Common myeloid progenitor, CD34-positive (primary cell): ENCODE results near the gene EPHB1.
"Not testable (repeated sequence)": the region's sequence is repeated elsewhere in the genome, so short reads cannot be mapped to it uniquely, and the experiment has no call there.

Source experiments
- CTCF ChIA-PET: fragments of 350-600 bp; sonication (Branson Sonifier 250); formaldehyde crosslinking; loops from one replicate; lab custom pipeline; 2021; ENCODE audit warnings: antibody characterized with exemption; lab: Charles Lee
- POLR2A ChIA-PET: fragments of 350-600 bp; sonication (Branson Sonifier 250); formaldehyde crosslinking; loops from one replicate; lab custom pipeline; 2021; ENCODE audit warnings: antibody characterized with exemption; lab: Charles Lee
- DNase-seq, 3 donors: peaks; one replicate each; pipeline versions ENCODE4 v3.0.0 to v3.0.0-alpha.2; 2013
- H3K27ac ChIP-seq, 2 experiments: 1 replicate in 1 of 2; 2 replicates in 1 of 2; pipeline ENCODE4 v1.7.0; 2013; ENCODE audit warnings: inconsistent platforms in 2 of 2, low read length in 2 of 2, mild to moderate bottlenecking in 2 of 2, low read depth in 1 of 2, moderate library complexity in 1 of 2; ENCODE audit not compliant: severe bottlenecking in 2 of 2, insufficient read depth in 1 of 2, poor library complexity in 1 of 2
- H3K27me3 ChIP-seq, 5 experiments: replicated peaks in 2 of 5; 1 replicate in 3 of 5; 2 replicates in 2 of 5; pipeline versions ENCODE4 v1.6.1 to v1.7.0; 2013; ENCODE audit warnings: low read length in 4 of 5, mild to moderate bottlenecking in 2 of 5, moderate library complexity in 2 of 5, inconsistent platforms in 1 of 5; ENCODE audit not compliant: insufficient read depth in 5 of 5, control insufficient read depth in 4 of 5
- H3K36me3 ChIP-seq, 4 experiments: 1 replicate in 2 of 4; 2 replicates in 2 of 4; pipeline versions ENCODE4 v1.6.1 to v1.7.0; 2013; ENCODE audit warnings: low read length in 3 of 4, control low read depth in 1 of 4, mild to moderate bottlenecking in 1 of 4; ENCODE audit not compliant: control insufficient read depth in 4 of 4, insufficient read depth in 4 of 4
- H3K4me1 ChIP-seq, 4 experiments: 1 replicate in 3 of 4; 2 replicates in 1 of 4; pipeline versions ENCODE4 v1.6.1 to v1.7.1; 2013; ENCODE audit warnings: low read length in 3 of 4, mild to moderate bottlenecking in 3 of 4, control low read depth in 1 of 4, inconsistent platforms in 1 of 4, moderate library complexity in 1 of 4; ENCODE audit not compliant: control insufficient read depth in 4 of 4, insufficient read depth in 4 of 4; ENCODE audit errors: control extremely low read depth in 1 of 4
- H3K4me3 ChIP-seq, 7 experiments: 1 replicate in 4 of 7; 2 replicates in 3 of 7; pipeline versions ENCODE4 v1.5.1 to v1.7.0; 2013; ENCODE audit warnings: mild to moderate bottlenecking in 7 of 7, low read length in 6 of 7, moderate library complexity in 6 of 7, inconsistent platforms in 2 of 7, low read depth in 2 of 7, control low read depth in 1 of 7; ENCODE audit not compliant: insufficient read depth in 4 of 7, control insufficient read depth in 1 of 7; ENCODE audit errors: extremely low read depth in 1 of 7
- H3K9me3 ChIP-seq, 5 experiments: 1 replicate in 4 of 5; 2 replicates in 1 of 5; pipeline versions ENCODE4 v1.6.1 to v1.7.1; 2013; ENCODE audit warnings: low read length in 4 of 5, mild to moderate bottlenecking in 2 of 5, inconsistent platforms in 1 of 5, low read depth in 1 of 5, moderate library complexity in 1 of 5; ENCODE audit not compliant: control insufficient read depth in 4 of 5, insufficient read depth in 2 of 5; ENCODE audit errors: control extremely low read depth in 1 of 5
- WGBS: methylation state at CpG from one replicate; pipeline ENCODE4 v1.1.5; 2013; ENCODE audit not compliant: insufficient coverage; 5-methylcytosine and 5-hydroxymethylcytosine counted together

The EPHB1 gene

GRCh38 chr3:135228201-135228600 is 433.1 kb downstream of the EPHB1 start:
- ChIA-PET CTCF (no interaction called here), POLR2A (no interaction called here)
- no peak overlapping the region for H3K27ac ChIP-seq
- DNase-seq: peak; percentile 2 to 11 (median 7)
- no peaks in the 10 kb centered on the region for H3K36me3 ChIP-seq
- WGBS: no CpG with 5 or more reads among the region's 3 CpGs
- H3K4me1 ChIP-seq: peaks cover 0 to 9% (median 3%) of the 10 kb centered on the region in 4 experiments
- H3K9me3 ChIP-seq: peaks cover 0 to under 1% (median 0%) of the 10 kb centered on the region in 5 experiments
- no peaks in the 10 kb centered on the region for H3K27me3 ChIP-seq
- no peak overlapping the region for H3K4me3 ChIP-seq

GRCh38 chr3:135229018-135229495 is 434.0 kb downstream of the EPHB1 start:
- WGBS: 100% methylated on average over 4 of the region's 5 CpGs
- Histone ChIP-seq H3K4me1 (peaks cover 0 to 9% (median 3%) of the 10 kb centered on the region in 4 experiments), H3K27me3 (no peaks in the 10 kb centered on the region), H3K36me3 (no peaks in the 10 kb centered on the region), H3K4me3 (no peak overlapping the region), H3K9me3 (peaks cover 0 to 6% (median 0%) of the 10 kb centered on the region in 5 experiments), H3K27ac (no peak overlapping the region)
- ChIA-PET POLR2A (no interaction called here), CTCF (no interaction called here)
- DNase-seq: no peak

- Histone ChIP-seq H3K4me1 (no peaks in the 10 kb centered on the region), H3K36me3 (no peaks in the 10 kb centered on the region), H3K9me3 (peaks cover 0 to 6% (median 0%) of the 10 kb centered on the region in 5 experiments), H3K4me3 (no peak overlapping the region), H3K27me3 (no peaks in the 10 kb centered on the region), H3K27ac (no peak overlapping the region)
- POLR2A ChIA-PET: no interaction called here
- CTCF ChIA-PET: no interaction called here
- DNase-seq: no peak
- WGBS: 67% methylated on average over 2 of the region's 2 CpGs
These were observed 436.7 kb downstream of the EPHB1 start for GRCh38 chr3:135231737-135232136.

GRCh38 chr3:135232226-135232625 is 437.2 kb downstream of the EPHB1 start:
- H3K27me3 ChIP-seq: no peaks in the 10 kb centered on the region
- H3K4me1 ChIP-seq: no peaks in the 10 kb centered on the region
- peaks cover 0 to 6% (median 0%) of the 10 kb centered on the region in 5 experiments for H3K9me3 ChIP-seq
- H3K27ac ChIP-seq: no peak overlapping the region
- no peak overlapping the region for H3K4me3 ChIP-seq
- no peaks in the 10 kb centered on the region for H3K36me3 ChIP-seq
- ChIA-PET CTCF (no interaction called here), POLR2A (no interaction called here)
- no peak for DNase-seq
- WGBS: 92% methylated on average over 2 of the region's 2 CpGs

GRCh38 chr3:135233476-135233875 is 438.4 kb downstream of the EPHB1 start:
- H3K27ac ChIP-seq, POLR2A ChIA-PET, H3K27me3 ChIP-seq, CTCF ChIA-PET, H3K9me3 ChIP-seq, H3K4me3 ChIP-seq, H3K36me3 ChIP-seq, H3K4me1 ChIP-seq, DNase-seq: not testable (repeated sequence)
- 90% methylated on average over 3 of the region's 3 CpGs for WGBS

- H3K4me1 ChIP-seq: no peaks in the 10 kb centered on the region
- 95% methylated on average over 5 of the region's 5 CpGs for WGBS
- no peak for DNase-seq
- no peak overlapping the region for H3K27ac ChIP-seq
- CTCF ChIA-PET: no interaction called here
- H3K36me3 ChIP-seq: no peaks in the 10 kb centered on the region
- H3K9me3 ChIP-seq: peaks cover 0 to 6% (median 0%) of the 10 kb centered on the region in 5 experiments
- peaks cover 0 to 2% (median 0%) of the 10 kb centered on the region in 5 experiments for H3K27me3 ChIP-seq
- POLR2A ChIA-PET: no interaction called here
- no peak overlapping the region for H3K4me3 ChIP-seq
These were observed 440.5 kb downstream of the EPHB1 start for GRCh38 chr3:135235541-135235940.

GRCh38 chr3:135237371-135238143 is 442.5 kb downstream of the EPHB1 start:
- H3K9me3 ChIP-seq: peaks cover 0 to 6% (median 0%) of the 10 kb centered on the region in 5 experiments
- CTCF ChIA-PET: interaction anchor here (1.4 kb wide), 1 partner anchor 11 kb away, joined by 4 read pairs; no protein-coding TSS in a partner anchor
- POLR2A ChIA-PET: no interaction called here
- no peak overlapping the region for H3K27ac ChIP-seq
- WGBS: 76% methylated on average over 2 of the region's 3 CpGs
- no peaks in the 10 kb centered on the region for H3K36me3 ChIP-seq
- H3K27me3 ChIP-seq: peaks cover 0 to 4% (median 0%) of the 10 kb centered on the region in 5 experiments
- no peaks in the 10 kb centered on the region for H3K4me1 ChIP-seq
- no peak overlapping the region for H3K4me3 ChIP-seq
- peak in 1 of 3 donors; percentile 11 for DNase-seq
